ENCODE results near the gene TCF4.

GRCh38 chr18:55317864-55318263, 270.1 kb downstream of the TCF4 start:
- TF ChIP-seq ZNF274 (IDR thresholded peaks at IDR 0.05; ENCODE audit: low read depth, low read length), result no peak
- TF ChIP-seq CTCF (IDR thresholded peaks at IDR 0.05 in 2 of 3, conservative IDR thresholded peaks at IDR 0.05 in 1 of 3; ENCODE audit: borderline replicate concordance in 1 of 3, insufficient read depth in 1 of 3, low read depth in 2 of 3, low read length in 2 of 3), result no peak
- TF ChIP-seq POLR2A (IDR thresholded peaks at IDR 0.05; ENCODE audit: borderline replicate concordance, extremely low read depth, insufficient read depth, insufficient read length), result no peak
- no peak for TF ChIP-seq EGR1 (IDR thresholded peaks at IDR 0.05; ENCODE audit: low read depth)
- no peak for TF ChIP-seq POLR2AphosphoS5 (IDR thresholded peaks at IDR 0.05; ENCODE audit: low read depth, low read length)
- TF ChIP-seq REST (IDR thresholded peaks at IDR 0.05; ENCODE audit: low read depth), result no peak
- TF ChIP-seq SIN3A (IDR thresholded peaks at IDR 0.05; ENCODE audit: low read depth), result no peak
- TF ChIP-seq ATF3 (IDR thresholded peaks at IDR 0.05), result no peak
- TF ChIP-seq SRF (IDR thresholded peaks at IDR 0.05; ENCODE audit: low read depth), result no peak
